Activated CD4-positive, alpha-beta T cell treated with anti-CD3 and anti-CD28 coated beads for 4 hours (primary cell): ENCODE measurements around the gene GSTM2.
A peak's percentile ranks its signal among the peaks of the same experiment; 100 is the strongest.

ENCODE experiments used
- DNase-seq, 2 donors: peaks; one replicate each; pipeline ENCODE4 v3.0.0-alpha.2; 2020

The GSTM2 gene

DNA sequence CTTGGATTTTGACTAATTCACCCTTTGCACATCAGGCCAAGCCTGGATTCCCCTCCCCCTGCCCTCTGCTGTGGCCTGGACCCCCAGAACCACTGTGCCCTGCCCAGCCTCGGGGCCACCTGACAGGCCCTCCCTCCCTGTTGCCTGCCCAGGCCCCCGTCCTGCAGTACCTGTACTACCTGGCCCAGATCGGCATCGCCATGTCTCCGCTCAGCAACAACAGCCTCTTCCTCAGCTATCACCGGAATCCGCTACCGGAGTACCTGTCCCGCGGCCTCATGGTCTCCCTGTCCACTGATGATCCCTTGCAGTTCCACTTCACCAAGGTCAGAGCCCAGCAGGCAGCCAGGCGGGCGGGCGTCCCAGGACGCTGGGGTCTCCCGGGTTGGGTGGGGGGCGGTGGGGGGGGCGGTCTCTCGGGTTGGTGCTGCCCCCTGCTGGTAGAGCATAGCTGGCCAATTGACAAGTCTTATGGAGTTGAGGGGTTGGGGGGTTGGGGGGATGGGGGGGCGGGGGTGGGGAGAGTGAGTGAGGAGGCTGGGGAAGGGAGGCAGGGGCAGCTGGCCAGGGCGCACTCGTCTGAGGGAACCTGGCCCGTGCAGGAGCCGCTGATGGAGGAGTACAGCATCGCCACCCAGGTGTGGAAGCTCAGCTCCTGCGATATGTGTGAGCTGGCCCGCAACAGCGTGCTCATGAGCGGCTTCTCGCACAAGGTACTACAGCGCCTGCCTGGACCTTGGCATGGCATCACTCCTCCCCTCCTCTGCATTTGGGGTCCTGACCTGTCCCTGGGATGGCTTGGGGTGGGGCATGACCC lies 37.6 kb upstream of the GSTM2 start:
- DNase-seq: peak; percentile 35 to 51

DNA sequence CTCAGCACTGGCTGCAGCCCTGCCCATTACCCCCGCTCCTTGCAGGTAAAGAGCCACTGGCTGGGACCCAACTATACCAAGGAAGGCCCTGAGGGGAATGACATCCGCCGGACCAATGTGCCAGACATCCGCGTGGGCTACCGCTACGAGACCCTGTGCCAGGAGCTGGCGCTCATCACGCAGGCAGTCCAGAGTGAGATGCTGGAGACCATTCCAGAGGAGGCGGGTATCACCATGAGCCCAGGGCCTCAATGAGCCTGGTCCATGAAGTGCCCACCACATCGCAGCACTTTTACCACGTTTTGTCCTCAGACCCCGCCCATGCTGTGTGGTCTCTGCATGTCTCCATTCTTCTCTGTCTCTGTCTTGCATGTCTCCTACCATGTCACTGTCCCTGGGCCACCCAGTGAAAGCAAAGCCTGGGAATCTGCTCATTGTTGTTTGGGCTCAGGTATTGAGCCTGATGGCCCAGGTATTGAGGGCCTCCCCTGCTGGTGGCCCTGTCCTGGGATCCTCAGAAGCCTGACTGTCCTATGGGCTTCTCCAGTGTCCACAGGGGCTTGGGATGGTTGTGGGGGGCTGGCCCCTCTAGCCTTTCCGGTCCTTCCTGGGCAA lies 36.9 kb upstream of the GSTM2 start:
- no peak for DNase-seq

DNA sequence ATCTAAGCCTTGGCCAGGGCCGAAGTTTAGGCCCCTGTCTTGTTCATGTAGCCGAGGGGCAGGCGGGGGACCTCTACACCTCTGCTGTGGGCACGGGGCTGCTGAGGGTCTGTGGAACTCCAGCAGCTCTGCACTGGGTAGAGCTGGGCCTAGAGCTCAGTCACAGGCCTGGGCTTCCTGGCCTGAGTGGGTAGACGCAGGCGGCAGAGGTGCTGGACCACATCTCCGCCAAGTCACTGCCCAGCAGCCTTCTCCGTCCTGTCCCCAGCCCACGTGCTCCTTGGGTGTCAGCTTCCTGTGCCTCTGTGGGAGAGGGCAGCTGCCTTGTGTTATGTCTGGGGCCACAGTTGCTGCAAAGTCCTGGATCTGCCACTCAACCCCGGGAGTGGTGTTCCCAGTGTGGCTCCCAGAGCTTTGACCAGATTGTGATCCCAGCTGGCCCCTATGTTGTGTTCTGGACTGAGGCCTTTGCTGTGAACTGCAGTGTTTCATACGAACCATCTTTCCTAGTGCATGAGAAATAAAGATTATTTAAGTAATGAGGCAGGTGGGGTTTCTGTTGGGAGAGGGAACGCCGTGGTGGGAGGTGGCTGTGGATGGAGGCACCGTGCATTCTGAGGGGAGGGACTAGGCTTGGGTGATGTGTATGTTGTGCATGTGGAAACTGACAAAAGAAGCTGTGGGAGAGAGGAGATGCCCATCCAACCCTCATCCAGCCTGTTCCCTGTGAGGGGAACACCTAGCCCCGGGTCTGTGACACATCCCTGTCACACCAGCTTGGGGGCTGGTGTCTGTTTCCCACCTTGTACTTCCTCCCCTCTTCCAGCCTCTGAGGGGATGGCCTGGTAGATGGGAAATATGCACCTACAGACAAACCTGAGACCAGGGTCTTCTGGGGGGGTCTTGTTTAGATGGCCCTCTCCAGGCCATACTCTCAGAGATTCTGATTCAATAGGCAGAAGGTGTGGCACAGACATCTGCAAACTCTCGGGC lies 36.0 kb upstream of the GSTM2 start:
- DNase-seq: no peak

DNA sequence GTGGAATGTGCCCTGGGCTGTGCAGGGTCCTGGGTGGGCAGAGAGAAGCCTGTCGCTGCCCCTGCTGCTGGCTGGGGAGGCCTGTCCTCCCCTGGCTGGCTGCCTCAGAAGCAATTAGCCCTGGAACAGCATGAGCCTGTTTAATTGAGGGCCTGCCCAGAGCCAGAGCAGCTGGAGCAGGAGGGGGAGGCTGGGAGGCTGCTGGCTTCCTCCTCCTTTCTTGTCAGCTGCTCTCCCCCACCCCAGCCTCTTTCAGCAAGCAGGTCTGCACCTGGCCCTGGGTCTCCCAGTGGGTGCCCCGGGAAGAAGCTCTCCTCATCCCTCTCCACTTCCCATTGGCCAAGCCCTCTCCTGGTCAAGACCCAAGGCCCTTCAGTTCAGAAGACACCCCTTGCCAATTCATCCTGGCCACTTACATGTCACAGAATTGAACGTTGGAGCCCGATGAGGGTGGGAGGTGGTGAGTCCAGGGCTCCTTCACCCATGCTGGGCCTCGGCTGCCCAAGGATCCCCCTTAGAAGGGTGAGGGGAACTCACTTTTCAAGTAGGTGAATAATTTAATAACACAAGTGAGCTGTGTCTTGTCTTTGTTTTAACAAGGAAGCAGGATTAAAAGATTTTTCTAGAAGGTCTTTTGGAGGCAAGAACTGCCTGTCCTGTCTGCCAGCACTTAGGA lies 35.0 kb upstream of the GSTM2 start:
- no peak for DNase-seq

DNA sequence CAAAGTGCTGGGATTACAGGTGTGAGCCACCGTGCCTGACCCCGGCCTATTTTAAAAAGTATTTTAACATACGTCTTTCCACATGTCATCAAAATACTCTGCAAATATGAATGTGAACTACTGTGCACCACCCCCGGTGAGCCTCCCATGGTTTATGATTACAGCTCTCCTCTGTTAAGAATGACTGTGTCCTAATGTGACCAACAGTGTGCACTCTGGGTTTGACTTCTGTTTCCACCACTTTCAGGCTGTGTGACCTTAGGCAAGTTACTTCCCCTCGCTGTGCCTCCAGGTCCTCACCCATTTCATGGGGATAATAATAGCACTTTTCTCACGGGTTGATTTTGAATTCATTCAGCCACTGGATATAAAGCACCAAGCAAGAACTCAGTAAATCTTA lies 33.6 kb upstream of the GSTM2 start:
- no peak for DNase-seq

DNA sequence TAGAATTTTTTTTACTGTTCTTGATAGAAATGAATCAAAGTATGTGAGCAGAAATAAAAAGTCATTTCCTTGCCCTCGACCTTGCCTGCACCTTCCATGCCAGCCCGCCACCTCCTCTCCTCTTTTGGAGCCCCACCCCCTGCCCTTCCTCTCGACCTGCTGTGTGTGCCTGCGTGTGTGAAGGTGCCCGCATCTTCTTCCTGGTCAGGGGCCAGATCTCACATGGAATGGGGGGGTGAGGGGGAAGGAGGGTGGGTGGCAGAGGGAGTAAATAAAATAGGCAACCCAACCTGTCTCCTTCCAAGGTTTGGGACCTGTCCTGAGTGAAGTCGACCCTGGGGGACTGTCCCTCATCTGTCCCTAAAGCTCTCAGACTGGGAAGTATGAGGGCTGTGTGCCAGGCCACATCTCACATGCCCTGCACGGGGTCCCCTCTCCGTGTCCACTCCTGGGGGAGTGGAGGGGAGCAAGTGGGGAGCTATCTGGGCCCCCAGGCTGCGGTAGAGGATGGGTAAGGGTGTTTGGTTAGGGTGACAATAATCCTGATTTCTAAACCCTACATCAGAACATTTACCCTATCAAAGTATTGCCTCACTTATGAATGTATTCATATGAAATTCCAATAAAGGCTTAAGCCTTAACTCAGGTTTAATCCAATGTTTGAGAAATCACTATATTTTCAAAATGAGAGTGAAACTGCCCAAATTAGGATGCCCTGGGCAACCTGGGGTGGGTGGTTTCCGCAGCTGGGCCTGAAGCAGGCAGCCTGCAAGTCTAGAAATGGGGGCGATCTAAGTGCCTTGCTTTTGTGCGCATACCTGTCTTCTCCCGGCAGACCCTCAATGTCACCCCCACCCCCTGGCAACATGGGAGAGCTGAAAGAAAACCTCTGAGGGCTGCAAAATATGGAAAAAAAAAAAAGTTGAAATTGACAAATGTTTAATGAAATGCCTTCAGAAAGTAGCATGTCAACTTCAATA lies 32.8 kb upstream of the GSTM2 start:
- no peak for DNase-seq

DNA sequence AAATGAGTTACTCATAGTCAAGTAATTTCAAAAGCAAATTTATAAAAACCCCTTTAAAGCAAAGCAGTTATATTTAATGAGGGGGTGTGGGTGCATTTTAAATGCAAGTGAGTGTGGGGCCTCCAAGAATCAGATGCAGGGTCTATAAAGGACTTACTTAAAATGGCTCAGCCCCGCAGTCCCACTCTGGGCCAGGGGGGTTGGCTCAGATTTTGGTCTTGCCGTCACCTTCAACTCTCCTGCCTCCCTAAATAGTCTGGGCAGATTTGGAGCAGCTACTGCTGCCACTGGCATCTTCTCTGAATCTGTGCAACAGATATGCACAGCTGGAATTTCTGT lies 32.0 kb upstream of the GSTM2 start:
- no peak for DNase-seq

DNA sequence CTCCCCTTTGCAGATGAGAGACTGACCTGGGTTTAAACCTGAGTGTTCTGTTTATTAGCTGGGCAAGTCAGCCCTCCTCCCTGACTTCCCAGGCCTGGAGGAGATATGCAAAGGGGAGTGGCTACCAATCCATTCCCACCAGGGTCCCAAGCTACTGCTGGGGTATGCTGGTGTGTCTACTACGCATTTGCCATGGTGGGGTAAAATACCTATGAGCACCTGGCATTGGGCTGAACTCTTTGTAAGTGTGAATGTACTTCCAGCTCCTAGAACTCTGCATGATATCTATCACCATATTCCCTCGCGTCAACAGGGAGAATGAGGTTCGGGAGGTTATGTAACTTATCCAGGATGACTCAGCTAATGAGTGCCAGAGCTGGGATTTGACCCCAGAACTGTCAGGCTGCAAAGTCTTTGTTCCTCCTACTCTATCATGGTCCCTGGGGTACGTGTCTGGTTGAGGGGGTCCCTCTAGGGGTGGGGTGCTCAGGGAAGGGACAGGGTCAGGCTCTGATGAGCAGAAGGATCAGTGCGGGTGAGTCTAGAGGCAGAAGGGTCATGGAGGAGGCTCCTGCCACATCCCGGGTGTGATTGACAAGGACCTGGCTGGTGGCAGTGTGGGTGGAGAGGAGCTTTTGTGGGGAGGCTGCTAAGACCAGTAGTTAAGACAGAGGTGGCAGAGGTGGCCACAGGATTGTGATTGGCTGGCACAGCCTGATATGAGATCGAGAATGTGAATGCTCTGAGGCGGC lies 31.5 kb upstream of the GSTM2 start:
- no peak for DNase-seq

DNA sequence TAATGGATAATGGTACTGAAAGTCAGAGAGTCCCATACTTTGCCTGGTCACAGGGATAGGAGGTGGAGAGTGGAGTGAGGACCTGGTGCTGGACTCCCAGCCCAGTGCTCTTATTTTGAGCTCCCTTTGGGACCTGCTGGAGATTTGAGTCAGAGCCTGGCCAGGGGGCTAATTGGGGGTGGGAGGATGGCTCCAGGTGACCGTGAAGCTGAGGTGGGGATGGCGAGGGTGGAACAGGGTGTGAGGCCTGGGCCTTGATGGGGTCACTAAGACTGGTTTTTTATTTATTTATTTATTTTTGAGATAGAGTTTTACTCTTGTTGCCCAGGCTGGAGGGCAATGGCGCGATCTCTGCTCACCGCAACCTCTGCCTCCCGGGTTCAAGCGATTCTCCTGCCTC lies 30.4 kb upstream of the GSTM2 start:
- DNase-seq: no peak

DNA sequence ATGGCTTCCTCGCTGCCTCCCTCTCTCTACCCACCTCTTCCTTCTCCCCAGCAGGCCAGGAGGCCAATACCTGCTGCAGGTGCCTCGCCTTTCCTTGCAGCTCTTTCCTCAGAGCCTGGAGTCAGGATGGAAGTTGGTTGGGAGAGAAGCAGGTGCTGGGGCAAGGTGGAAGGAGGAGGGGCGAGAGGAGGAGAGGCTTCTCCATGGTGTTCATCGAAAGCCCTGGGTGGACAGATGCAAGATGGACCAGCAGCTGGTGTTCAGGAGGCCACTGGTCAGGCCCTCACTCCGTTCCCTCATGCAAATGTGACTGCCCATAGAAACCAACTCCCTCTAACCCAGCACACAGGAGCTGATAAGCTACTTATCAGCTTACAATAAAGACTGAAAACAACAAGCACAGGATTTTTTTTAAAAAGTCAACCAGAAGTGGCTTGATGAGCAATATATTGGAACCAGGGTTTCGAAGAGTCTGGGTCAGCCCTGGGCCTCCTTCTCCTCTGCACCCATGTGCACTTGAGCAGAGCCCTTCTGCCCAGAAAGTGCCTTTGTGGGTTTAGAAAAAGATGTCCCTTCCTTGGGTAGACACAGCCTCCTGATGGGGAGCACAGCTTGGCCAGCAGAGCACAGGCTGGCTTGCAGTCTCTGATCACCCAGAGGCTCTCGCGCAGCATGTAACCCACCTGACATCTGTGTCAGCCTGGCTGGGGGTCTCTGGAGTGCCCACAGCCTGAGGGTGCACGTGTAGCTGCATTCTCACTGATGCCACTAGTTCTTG lies 28.6 kb upstream of the GSTM2 start:
- no peak for DNase-seq

DNA sequence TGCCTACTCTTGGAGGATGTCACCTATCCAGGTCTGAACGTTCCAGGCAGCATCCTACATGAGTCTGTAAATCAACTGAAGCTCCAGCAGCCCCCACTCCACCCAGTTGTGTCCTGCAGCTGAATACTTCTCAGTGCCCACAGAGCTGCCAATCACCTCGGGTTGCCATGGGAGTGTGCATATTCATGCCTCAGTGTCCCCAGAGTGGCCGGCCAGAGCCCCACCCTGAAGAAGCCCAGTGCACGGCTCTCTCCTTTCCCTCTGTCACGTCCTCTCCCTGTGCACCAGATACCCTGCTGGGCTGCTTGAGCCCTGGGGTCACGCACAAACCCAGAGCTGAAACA lies 28.0 kb upstream of the GSTM2 start:
- no peak for DNase-seq

DNA sequence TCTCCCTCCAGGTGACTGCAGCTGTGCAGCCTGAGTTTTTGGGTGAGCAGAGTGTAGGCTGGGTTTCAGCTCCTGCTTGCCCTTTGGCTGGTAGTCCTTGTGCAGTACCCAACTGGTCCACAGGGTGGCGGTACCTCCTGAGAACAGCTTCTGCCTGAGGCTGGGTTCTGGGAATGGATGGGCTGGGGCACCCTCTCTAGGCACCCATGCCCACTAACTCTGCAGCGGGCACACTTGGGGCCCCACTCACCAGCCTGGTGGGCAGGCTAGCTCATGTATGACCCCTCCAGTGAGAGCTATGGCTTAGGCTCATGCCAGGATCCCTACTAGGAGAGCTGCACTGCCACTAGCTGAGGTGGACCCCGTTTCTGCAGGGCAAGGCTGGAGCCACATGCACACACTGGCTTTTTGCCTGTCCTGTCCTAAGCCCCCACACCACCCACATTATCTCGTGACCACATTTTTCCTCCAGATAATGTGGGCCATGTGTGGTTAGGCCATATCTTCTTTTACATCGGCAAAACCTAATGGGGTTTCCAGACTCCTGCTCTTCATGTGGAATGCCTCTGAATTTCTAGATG lies 27.5 kb upstream of the GSTM2 start:
- peak; percentile 79 to 94 for DNase-seq

DNA sequence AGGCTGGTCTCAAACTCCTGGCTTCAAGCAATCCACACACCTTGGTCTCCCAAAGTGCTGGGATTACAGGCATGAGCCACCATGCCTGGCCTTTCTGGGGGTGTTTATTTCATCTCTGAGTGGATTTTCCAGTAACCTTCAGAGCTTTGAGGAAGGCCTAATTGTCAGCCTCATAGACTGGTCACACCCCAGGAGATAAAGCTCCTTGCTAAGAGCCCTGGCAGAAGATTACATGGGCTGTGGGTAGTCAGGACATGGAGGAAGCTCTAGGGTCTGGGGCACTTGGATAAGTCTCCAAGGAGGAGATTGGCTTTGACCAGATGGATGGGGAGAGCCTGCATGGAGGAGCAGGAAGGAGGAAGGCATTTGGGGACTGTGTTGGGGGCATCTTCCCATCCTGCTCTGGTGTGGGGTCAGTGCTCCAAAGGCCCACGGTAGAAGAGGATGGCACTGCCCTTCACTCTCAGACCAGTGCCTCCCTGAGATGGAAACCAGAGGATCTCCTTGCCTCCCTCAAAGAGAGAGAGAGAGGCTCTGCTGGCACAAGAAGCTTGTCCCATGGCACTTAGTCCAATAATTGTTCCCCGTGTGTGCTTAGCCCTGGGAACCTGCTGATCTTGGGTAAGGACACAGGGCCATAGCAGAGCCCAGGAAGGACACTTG lies 26.6 kb upstream of the GSTM2 start:
- no peak for DNase-seq

DNA sequence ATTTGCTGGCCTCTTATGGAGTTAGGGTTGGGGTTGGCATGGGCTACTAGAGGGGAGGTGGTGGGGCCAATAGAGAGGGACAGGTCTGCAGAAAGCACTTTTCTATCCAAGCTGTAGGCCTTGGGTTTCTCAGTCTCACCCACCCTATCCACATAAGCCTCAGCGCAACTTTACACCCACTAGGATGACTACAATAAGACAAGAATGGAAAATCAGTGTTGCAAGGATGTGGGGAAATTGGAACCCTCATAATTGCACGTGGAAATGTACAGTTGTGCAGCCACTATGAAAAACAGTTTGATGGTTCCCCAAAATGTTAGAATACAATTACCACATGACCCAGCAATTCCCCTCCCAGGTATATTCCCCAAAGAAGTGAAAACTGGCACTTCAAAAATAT lies 26.0 kb upstream of the GSTM2 start:
- DNase-seq: no peak

DNA sequence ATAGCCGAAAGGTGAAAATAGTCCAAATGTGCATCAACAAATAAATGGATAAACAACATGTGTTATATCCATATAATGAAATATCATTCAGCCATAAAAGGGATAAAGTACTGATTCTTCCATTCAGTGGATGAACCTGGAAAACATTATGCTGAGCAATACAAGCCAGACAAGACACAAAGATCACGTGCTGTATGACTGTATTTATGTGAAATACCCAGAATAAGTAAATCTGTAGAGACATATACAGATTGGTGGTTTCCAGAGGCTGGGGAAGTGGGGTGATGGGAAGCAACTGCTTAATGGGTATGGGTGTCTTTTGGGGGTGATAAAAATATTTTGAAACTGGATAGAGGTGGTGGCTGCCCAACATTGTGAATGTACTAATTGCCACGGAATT lies 25.2 kb upstream of the GSTM2 start:
- no peak for DNase-seq

DNA sequence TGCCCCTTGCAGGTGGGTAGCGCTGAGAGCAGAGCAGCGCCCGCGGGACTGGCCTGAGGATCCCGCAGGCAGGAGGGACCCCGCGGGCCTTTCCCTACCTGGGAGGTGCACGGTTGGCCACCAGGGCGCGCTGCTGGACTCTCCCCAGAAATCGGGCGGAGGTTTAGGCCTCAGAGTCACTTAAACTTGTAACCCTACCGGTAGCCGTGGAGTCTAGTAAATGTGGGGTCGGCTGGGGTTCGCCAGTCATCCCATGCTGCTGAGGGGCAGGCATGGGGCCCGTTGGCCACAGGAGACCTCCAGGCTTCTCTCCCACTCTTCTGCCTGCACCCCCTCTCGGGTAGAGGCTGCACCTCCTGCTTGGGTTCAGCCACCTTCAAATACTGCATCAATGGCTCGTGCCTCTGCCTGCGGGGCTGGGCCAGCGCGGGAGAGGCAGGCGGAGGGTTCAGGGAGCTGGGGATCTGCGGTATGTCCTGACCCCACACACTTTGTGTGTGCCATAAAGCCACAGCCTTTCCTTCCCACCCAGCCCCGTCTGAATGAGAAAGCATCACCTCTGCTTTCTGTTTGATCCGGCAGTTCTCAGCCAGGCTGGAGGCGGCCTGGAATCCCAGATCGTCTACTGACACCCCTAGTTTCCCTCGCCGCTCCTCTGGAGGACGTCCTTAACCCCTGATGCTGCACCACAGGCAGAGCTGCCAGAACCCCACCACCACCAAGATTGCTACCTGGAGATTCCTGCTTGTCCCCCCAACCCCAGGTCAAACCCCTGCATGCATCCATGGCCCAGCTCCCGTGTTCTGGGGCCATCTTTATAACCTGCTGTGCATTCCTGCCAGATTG lies 24.2 kb upstream of the GSTM2 start:
- DNase-seq: peak; percentile 82 to 88

DNA sequence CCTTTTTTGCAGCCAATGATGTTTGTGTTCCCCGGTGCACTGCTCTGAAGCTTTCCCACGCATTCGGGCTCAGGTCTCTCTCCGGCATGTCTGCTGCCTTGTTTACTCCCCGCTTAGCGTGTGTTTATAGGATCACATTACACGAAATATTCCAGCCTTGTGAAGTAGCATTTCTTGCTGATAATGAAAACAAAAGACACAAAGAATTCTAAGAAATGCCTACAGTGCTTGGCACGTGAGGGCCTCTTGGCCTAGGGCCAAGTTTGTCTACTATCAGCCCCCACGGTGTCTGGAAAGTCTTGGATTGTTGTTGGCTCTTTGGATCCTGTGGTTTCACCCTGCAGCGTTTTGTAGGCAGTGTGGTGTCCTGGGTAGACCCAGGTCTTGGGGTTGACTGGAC lies 23.2 kb upstream of the GSTM2 start:
- DNase-seq: no peak

DNA sequence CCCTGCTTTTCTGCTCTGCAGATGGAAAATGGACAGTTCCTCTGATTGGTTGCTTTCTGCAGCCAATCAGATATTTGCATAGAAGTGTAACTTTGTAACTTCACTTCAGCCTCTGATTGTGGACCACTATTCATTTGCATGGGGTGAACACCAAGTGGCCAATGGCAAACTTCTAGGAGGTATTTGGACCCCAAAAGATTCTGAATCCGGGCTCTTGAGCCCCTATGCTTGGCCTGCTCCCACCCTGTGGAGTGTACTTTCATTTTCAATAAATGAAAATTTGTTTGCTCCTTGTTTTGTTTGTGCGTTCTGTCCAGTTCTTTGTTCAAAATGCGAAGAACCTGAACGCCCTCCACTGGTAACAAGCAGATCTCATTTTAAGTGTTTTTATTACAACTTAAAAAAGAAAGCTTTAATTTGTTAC lies 18.4 kb upstream of the GSTM2 start:
- no peak for DNase-seq
